PC-3 (cell line): ENCODE results near the gene TFAP2A. TPM values are rescaled to one million over a fixed set of nuclear protein-coding genes. Genes with fewer than 3 reads are reported as not detected.

Source experiments
- ATAC-seq: fragments of 200-7000 bp; cut with Tn5 transposase; 2 replicates; pipeline ENCODE4 v1.9.1; 2020; ENCODE audit warnings: mild to moderate bottlenecking, moderate library complexity
- BruUV-seq: library from RNA; stranded (reverse); fragments of 400-500 nt; replicated peaks from 2 replicates; lab custom pipeline; 2021; lab: Mats Ljungman, UMichigan
- CTCF ChIA-PET: fragments of 300-600 bp; sonication (Branson Sonifier 250); formaldehyde crosslinking; loops from one replicate; lab custom pipeline; 2022; ENCODE audit warnings: antibody characterized with exemption; lab: Charles Lee
- POLR2A ChIA-PET: fragments of 300-600 bp; sonication (Branson Sonifier 250); formaldehyde crosslinking; loops from one replicate; lab custom pipeline; 2022; ENCODE audit warnings: antibody characterized with exemption; ENCODE audit not compliant: unreplicated experiment; lab: Charles Lee
- DNase-seq: peaks from one replicate; pipeline ENCODE4 v3.0.0-alpha.2; 2015
- H2AFZ ChIP-seq: fragments of 300-600 bp; sonication (generic); 2 replicates; pipeline ENCODE4 v1.6.0; 2016; ENCODE audit warnings: antibody characterized with exemption, low read length
- H3F3A ChIP-seq: fragments of 300-600 bp; sonication (generic); one replicate; pipeline ENCODE4 v1.6.0; 2017; ENCODE audit warnings: antibody characterized with exemption, low read length, control low read depth, mild to moderate bottlenecking; ENCODE audit not compliant: unreplicated experiment
- H3K27ac ChIP-seq: fragments of 300-600 bp; sonication (generic); 2 replicates; pipeline ENCODE4 v1.5.1; 2016; ENCODE audit warnings: mild to moderate bottlenecking, low read length
- H3K27me3 ChIP-seq: fragments of 300-600 bp; sonication (generic); 2 replicates; pipeline ENCODE4 v1.6.1; 2016; ENCODE audit warnings: low read length, mixed read lengths
- H3K36me3 ChIP-seq: fragments of 300-600 bp; sonication (generic); 2 replicates; pipeline ENCODE4 v1.6.1; 2016; ENCODE audit warnings: low read depth, mixed run types, low read length, mixed read lengths
- H3K4me1 ChIP-seq: fragments of 300-600 bp; sonication (generic); 2 replicates; pipeline ENCODE4 v1.5.1; 2016; ENCODE audit warnings: low read length; ENCODE audit not compliant: insufficient read depth
- H3K4me2 ChIP-seq: fragments of 300-600 bp; sonication (generic); 2 replicates; pipeline ENCODE4 v1.6.0; 2016; ENCODE audit warnings: low read length
- H3K4me3 ChIP-seq: fragments of 300-600 bp; sonication (generic); 2 replicates; pipeline ENCODE4 v1.5.1; 2016; ENCODE audit warnings: mild to moderate bottlenecking, low read length, mixed read lengths
- H3K79me2 ChIP-seq: fragments of 300-600 bp; sonication (generic); 2 replicates; pipeline ENCODE4 v1.6.1; 2017; ENCODE audit warnings: low read length, mixed read lengths
- H3K9ac ChIP-seq: fragments of 300-600 bp; sonication (generic); 2 replicates; pipeline ENCODE4 v1.6.0; 2016; ENCODE audit warnings: mild to moderate bottlenecking, low read length
- H3K9me2 ChIP-seq: fragments of 300-600 bp; sonication (generic); replicated peaks from 2 replicates; pipeline ENCODE4 v1.6.1; 2016; ENCODE audit warnings: mixed run types, low read length, mixed read lengths
- H3K9me3 ChIP-seq: fragments of 300-600 bp; sonication (generic); 2 replicates; pipeline ENCODE4 v1.6.1; 2016; ENCODE audit warnings: low read length, mixed read lengths
- H4K20me1 ChIP-seq: fragments of 300-600 bp; sonication (generic); 2 replicates; pipeline ENCODE4 v1.6.1; 2016; ENCODE audit warnings: low read length, mixed read lengths
- EZH2 ChIP-seq: fragments of 300-600 bp; sonication (generic); IDR thresholded peaks from one replicate; pipeline ENCODE4 v1.6.1; 2017; ENCODE audit warnings: antibody characterized with exemption, mild to moderate bottlenecking, low read length; ENCODE audit not compliant: unreplicated experiment
- EZH2phosphoT487 ChIP-seq: fragments of 300-600 bp; sonication (generic); IDR thresholded peaks from 2 replicates; pipeline ENCODE4 v1.6.1; 2018; ENCODE audit warnings: mild to moderate bottlenecking, antibody characterized with exemption, low read length, borderline replicate concordance
- intact Hi-C: fragments of 100-400 bp; cut with micrococcal nuclease; formaldehyde crosslinking; loops from 2 replicates; pipeline ENCODE4 v1.9.0; 2023
- microRNA-seq: library from miRNA; unstranded; fragments of <30 nt; microRNA quantifications from one replicate; pipeline ENCODE4 v1.1.0, GENCODE V29; 2020; ENCODE audit not compliant: unreplicated experiment
- total RNA-seq: library from RNA; depleted of rRNA; stranded (reverse); fragments of >200 nt; gene quantifications from 2 replicates; pipeline ENCODE4 v1.2.3, GENCODE V29; 2014; rRNA removed
- TF ChIP-seq, protein P1 (sequence below): fragments of 300-600 bp; sonication (generic); conservative IDR thresholded peaks from 2 replicates; pipeline ENCODE4 v1.5.1; 2017; ENCODE audit warnings: antibody characterized with exemption, low read depth, mild to moderate bottlenecking, low read length

Gene TFAP2A
- total RNA-seq, 1 experiment from 2014 or later, result 29.4 TPM

DNA sequence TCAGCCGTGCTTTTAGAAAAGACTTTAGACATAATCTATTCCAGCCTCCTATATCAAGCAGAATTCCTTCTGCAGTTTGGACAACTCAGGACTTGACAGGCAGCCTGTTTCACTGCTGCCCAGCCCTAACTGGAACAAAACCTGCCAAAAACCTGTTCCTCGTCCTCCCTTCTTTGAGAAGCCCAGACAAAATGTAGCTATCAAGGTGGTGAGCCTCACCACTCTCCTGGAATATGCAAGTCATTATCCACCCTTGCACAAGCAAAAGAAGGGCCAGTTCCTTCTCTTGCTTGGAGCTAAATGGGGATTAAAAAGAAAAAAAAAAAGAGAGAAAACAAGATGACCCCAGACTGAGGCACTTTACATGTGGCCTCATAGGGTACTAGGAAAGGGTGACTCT lies 64.2 kb downstream of the TFAP2A start:
- Histone ChIP-seq H2AFZ (no peak overlapping the region), H3K27ac (no peak overlapping the region), H3K27me3 (no peaks in the 10 kb centered on the region), H3K9ac (no peak overlapping the region), H3K9me3 (no peaks in the 10 kb centered on the region), H4K20me1 (no peaks in the 10 kb centered on the region), H3K36me3 (no peaks in the 10 kb centered on the region), H3F3A (no peaks in the 10 kb centered on the region), H3K4me1 (peaks cover 13% of the 10 kb centered on the region), H3K79me2 (no peaks in the 10 kb centered on the region), H3K9me2 (no peaks in the 10 kb centered on the region), H3K4me3 (no peak overlapping the region), H3K4me2 (no peak overlapping the region)
- intact Hi-C loops, result no loop called here
- no TSS peak for BruUV-seq
- DNase-seq, result no peak
- TF ChIP-seq EZH2phosphoT487 (no peak), EZH2 (no peak)
- TF ChIP-seq, protein P1, sequence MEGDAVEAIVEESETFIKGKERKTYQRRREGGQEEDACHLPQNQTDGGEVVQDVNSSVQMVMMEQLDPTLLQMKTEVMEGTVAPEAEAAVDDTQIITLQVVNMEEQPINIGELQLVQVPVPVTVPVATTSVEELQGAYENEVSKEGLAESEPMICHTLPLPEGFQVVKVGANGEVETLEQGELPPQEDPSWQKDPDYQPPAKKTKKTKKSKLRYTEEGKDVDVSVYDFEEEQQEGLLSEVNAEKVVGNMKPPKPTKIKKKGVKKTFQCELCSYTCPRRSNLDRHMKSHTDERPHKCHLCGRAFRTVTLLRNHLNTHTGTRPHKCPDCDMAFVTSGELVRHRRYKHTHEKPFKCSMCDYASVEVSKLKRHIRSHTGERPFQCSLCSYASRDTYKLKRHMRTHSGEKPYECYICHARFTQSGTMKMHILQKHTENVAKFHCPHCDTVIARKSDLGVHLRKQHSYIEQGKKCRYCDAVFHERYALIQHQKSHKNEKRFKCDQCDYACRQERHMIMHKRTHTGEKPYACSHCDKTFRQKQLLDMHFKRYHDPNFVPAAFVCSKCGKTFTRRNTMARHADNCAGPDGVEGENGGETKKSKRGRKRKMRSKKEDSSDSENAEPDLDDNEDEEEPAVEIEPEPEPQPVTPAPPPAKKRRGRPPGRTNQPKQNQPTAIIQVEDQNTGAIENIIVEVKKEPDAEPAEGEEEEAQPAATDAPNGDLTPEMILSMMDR, result no peak
- CTCF ChIA-PET, result no interaction called here
- POLR2A ChIA-PET, result no interaction called here
- no peak for ATAC-seq

DNA sequence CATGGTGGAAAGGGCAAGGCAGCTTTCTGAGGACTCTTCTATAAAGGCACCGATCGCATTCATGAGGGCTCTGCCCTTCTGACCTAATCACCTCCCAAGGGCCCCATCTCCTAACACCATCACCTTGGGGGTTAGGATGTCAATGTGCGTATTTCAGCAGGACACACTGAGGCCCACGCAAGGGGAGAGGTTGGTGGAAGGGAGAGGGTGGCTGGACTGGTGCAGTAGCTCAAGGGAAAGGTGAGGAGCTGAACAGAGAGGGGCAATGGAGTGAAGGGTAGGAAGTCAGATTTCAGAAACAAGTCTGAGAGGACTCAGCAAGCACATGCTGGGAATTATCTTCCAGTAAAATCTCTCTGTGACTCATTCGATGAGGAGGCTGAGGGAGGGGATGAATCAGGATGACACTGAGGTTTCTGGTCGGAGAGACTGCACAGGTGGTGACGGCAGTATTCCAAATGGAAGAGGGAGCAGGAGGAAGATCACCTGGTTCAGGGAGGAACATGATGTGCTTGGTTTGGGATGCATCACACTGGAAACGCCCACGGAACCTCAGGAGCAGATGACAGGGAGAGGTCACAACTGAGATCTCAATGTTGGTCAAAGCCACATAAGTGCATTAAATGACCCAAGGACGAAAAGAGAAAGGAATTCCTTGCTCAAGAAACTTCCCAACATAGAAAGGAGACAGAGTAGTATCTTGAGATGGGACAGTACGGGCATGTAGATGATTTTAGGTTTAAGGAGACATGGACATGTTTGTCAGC lies 67.1 kb downstream of the TFAP2A start:
- peaks cover 13% of the 10 kb centered on the region for H3K4me1 ChIP-seq
- peak overlapping the region; percentile 58 for H3K9ac ChIP-seq
- ATAC-seq, result peak; percentile 97
- H3K36me3 ChIP-seq, result no peaks in the 10 kb centered on the region
- DNase-seq, result peak; percentile 96
- H3K4me2 ChIP-seq, result peak overlapping the region; percentile 39
- no peaks in the 10 kb centered on the region for H3K79me2 ChIP-seq
- H3F3A ChIP-seq, result no peaks in the 10 kb centered on the region
- intact Hi-C loops, result no loop called here
- no peaks in the 10 kb centered on the region for H3K9me2 ChIP-seq
- H3K9me3 ChIP-seq, result no peaks in the 10 kb centered on the region
- no TSS peak for BruUV-seq
- peak overlapping the region; percentile 84 for H3K27ac ChIP-seq
- H2AFZ ChIP-seq, result 0 out of 2 replicates have a peak overlapping the region, but pooled peaks have one; percentile 42
- no peaks in the 10 kb centered on the region for H4K20me1 ChIP-seq
- no peaks in the 10 kb centered on the region for H3K27me3 ChIP-seq
- no peak overlapping the region for H3K4me3 ChIP-seq
- CTCF ChIA-PET, result interaction anchor here (0.6 kb wide), 1 partner anchor 59 kb away, joined by 9 read pairs; no protein-coding TSS in a partner anchor
- POLR2A ChIA-PET, result no interaction called here
- TF ChIP-seq EZH2 (no peak), EZH2phosphoT487 (no peak)

Small RNA genes lying within 50 kb of the gene (microRNA-seq; reads per million reads assigned to microRNA genes)
- gene MIR5689, result not detected

Other genes with a start within 250 kb of the TFAP2A start
- gene GCNT2, start 106.3 kb upstream of the TFAP2A start, total RNA-seq, result 15.5 and 18.3 TPM in 2 replicates